Gastrocnemius medialis (tissue), 4 donors: ENCODE measurements around the gene ARHGEF33. TPM values are rescaled to one million over a fixed set of nuclear protein-coding genes. Genes with fewer than 3 reads are reported as not detected.

Experiments used
- ATAC-seq, 2 donors: fragments of 150-250 bp; one replicate each; pipeline ENCODE4 v1.9.1; 2016
- DNase-seq, 2 donors: peaks; one replicate each; pipeline ENCODE4 v3.0.0-alpha.2; 2019
- H3K27ac ChIP-seq, 4 donors: fragments of 200-600 bp; sonication (generic); 1 replicate in 1 of 4; 2 replicates in 3 of 4; pipeline ENCODE4 v1.5.1; 2016 to 2018; ENCODE audit warnings: mild to moderate bottlenecking in 2 of 4, moderate library complexity in 1 of 4
- H3K27me3 ChIP-seq, 3 donors: fragments of 200-600 bp; sonication (generic) in 2 of 3; 1 replicate in 1 of 3; 2 replicates in 2 of 3; pipeline versions ENCODE4 v1.5.1 to v1.6.0; 2016 to 2019; ENCODE audit warnings: mild to moderate bottlenecking in 1 of 3, moderate library complexity in 1 of 3
- H3K36me3 ChIP-seq, 2 donors: fragments of 200-600 bp; sonication (generic) in 1 of 2; one replicate each; pipeline ENCODE4 v1.5.1; 2017 to 2018
- H3K4me1 ChIP-seq, 2 donors: fragments of 200-600 bp; sonication (generic) in 1 of 2; one replicate each; pipeline ENCODE4 v1.5.1; 2016 to 2017; ENCODE audit warnings: mild to moderate bottlenecking in 2 of 2
- H3K4me3 ChIP-seq, 4 donors: fragments of 200-600 bp; sonication (generic) in 3 of 4; 1 replicate in 1 of 4; 2 replicates in 3 of 4; pipeline ENCODE4 v1.5.1; 2016 to 2019; ENCODE audit warnings: mild to moderate bottlenecking in 2 of 4
- H3K9me3 ChIP-seq, 3 donors: fragments of 200-600 bp; sonication (generic) in 2 of 3; 1 replicate in 1 of 3; 2 replicates in 2 of 3; pipeline ENCODE4 v1.5.1; 2016 to 2019
- CTCF ChIP-seq, 5 experiments: fragments of 450-650 bp in 3 of 5; fragments of 200-600 bp in 2 of 5; sonication (generic) in 2 of 5; IDR thresholded peaks in 4 of 5; conservative IDR thresholded peaks in 1 of 5; 1 replicate in 4 of 5; 2 replicates in 1 of 5; pipeline ENCODE4 v1.5.1; 2016 to 2019; ENCODE audit warnings: antibody characterized with exemption in 5 of 5, mild to moderate bottlenecking in 3 of 5, moderate library complexity in 3 of 5
- POLR2A ChIP-seq, 2 donors: fragments of 450-650 bp; IDR thresholded peaks; one replicate each; pipeline ENCODE4 v1.6.1; 2017; ENCODE audit warnings: antibody characterized with exemption in 2 of 2, mild to moderate bottlenecking in 2 of 2, moderate library complexity in 2 of 2
- in situ Hi-C, 4 donors: fragments of 200-750 bp; cut with MboI; loops; one replicate each; pipeline versions ENCODE4 v1.15.0 to v1.8.0; 2017; ENCODE audit warnings: low sequenced_read_pairs in 4 of 4
- intact Hi-C: fragments of 100-400 bp; cut with DNase I; formaldehyde crosslinking; loops from one replicate; pipeline ENCODE4 v1.15.1; 2023; ENCODE audit warnings: low total_unique reads
- total RNA-seq, 4 donors: library from RNA; depleted of rRNA; stranded (reverse); fragments of >200 nt; gene quantifications; one replicate each; pipeline versions ENCODE4 v1.1.0 to v1.2.3, GENCODE V29; 2016

ARHGEF33 gene
- total RNA-seq, 4 donors from 2014 or later: 0.07 to 4.5 (median 0.52) TPM; not detected in 1

DNA sequence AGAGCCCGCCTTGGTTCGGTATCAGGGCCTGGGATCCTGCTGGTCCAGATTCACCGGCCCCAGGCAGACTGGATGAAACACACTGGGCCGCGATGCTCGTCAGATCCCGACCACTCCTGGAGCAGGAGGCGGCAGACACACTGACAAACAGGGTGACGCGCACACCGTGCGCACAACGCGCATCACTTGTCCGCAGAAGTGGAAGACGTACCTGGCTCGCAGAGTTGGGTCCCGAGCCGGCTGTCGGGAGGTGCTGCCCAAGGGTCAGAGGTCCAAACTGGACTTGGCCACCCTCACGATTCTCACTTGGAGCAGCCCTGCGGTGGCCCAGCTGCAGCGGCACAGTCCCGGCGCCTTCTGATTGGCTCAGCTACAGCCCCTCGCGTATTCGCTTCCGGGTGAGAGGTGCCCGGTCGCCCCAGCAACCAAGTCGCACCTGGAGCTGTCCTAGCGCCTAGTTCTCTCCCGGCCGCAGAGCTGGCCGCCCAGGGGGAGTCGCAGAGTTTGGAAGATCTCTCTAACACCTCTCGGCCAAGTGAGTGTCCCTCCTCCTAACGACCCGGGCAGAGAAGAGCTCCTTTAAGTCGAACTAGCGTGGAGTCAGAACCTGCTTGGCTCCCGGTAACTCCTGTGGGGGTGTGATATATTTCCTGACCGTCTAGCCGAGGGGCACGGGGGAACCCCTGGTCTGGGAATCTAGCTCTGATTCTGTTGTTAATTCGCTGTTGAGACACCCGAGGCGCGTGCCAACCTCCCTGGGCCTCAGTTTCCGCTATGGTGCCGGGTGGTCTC, 13.9 kb upstream of the ARHGEF33 start, which contains the start of the genes DHX57 and MORN2:
Gene DHX57 (minus strand): TSS at position 359 of the 792 bp plus-strand sequence. CDS start 7,529 bp downstream, outside the sequence.
Gene MORN2 (plus strand): TSS at position 401 of the 792 bp plus-strand sequence.
- DNase-seq: peak; percentile 82 to 86
- Histone ChIP-seq H3K4me3 (peak within 1 kb of the TSS; percentile 79 to 96 (median 94)), H3K4me1 (peaks cover 13 to 16% of the 10 kb centered on the region in 2 donors), H3K27ac (peak within 1 kb of the TSS; percentile 68 to 79 (median 74)), H3K27me3 (no peaks in the 10 kb centered on the region), H3K36me3 (no peaks in the 10 kb centered on the region), H3K9me3 (no peaks in the 10 kb centered on the region)
- intact Hi-C loops: loop anchor here (2.0 kb wide), 1 partner anchor 97 kb away; the partner anchor contains the start of gene GEMIN6
- ATAC-seq: peak; percentile 97
- in situ Hi-C loops: no loop called here
- no peak for TF ChIP-seq CTCF (IDR thresholded peaks at IDR 0.05 in 4 of 5, conservative IDR thresholded peaks at IDR 0.05 in 1 of 5)
- TF ChIP-seq POLR2A (IDR thresholded peaks at IDR 0.05): peak in 1 of 2 donors; percentile 25

GRCh38 chr2:38876407-38876806, 13.3 kb upstream of the ARHGEF33 start:
- peak overlapping the region in 2 of 4 donors; percentile 68 to 79 for H3K27ac ChIP-seq
- no peaks in the 10 kb centered on the region for H3K9me3 ChIP-seq
- peak overlapping the region; percentile 79 to 96 (median 94) for H3K4me3 ChIP-seq
- ATAC-seq (no peak), DNase-seq (no peak)
- intact Hi-C loops: no loop called here
- in situ Hi-C loops: no loop called here
- no peaks in the 10 kb centered on the region for H3K27me3 ChIP-seq
- peaks cover 13 to 16% of the 10 kb centered on the region in 2 donors for H3K4me1 ChIP-seq
- TF ChIP-seq CTCF (IDR thresholded peaks at IDR 0.05 in 4 of 5, conservative IDR thresholded peaks at IDR 0.05 in 1 of 5) (no peak), POLR2A (IDR thresholded peaks at IDR 0.05) (no peak)
- H3K36me3 ChIP-seq: no peaks in the 10 kb centered on the region

GRCh38 chr2:38886063-38886462, 3.6 kb upstream of the ARHGEF33 start:
- no peak overlapping the region for H3K4me3 ChIP-seq
- H3K4me1 ChIP-seq: peaks cover 0 to 10% of the 10 kb centered on the region in 2 donors
- intact Hi-C loops (no loop called here), in situ Hi-C loops (no loop called here)
- H3K27ac ChIP-seq: no peak overlapping the region
- ATAC-seq (peak; percentile 33 to 96), DNase-seq (no peak)
- TF ChIP-seq CTCF (IDR thresholded peaks at IDR 0.05 in 4 of 5, conservative IDR thresholded peaks at IDR 0.05 in 1 of 5) (no peak), POLR2A (IDR thresholded peaks at IDR 0.05) (no peak)
- no peaks in the 10 kb centered on the region for H3K27me3 ChIP-seq
- H3K9me3 ChIP-seq: no peaks in the 10 kb centered on the region
- no peaks in the 10 kb centered on the region for H3K36me3 ChIP-seq

DNA sequence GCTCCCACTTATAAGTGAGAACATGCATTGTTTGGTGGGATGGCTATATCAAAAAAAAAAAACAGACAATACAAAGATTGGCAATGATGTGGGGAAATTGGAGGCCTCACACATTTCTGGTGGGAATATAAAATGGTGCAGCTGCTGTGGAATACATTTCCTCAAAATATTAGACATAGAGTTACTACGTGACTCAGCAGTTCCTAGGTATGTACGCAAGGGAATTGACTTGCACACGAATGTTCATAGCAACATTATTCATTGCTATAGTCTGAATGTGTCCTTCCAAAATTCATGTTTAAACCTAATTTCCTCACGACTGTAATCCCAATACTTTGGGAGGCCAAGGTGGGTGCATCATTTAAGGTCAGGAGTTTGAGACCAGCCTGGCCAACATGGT, 2.3 kb upstream of the ARHGEF33 start:
- Histone ChIP-seq H3K4me3 (no peak overlapping the region), H3K27ac (no peak overlapping the region), H3K4me1 (peaks cover 0 to 10% of the 10 kb centered on the region in 2 donors), H3K27me3 (no peaks in the 10 kb centered on the region), H3K36me3 (no peaks in the 10 kb centered on the region), H3K9me3 (no peaks in the 10 kb centered on the region)
- in situ Hi-C loops (no loop called here), intact Hi-C loops (no loop called here)
- DNase-seq (no peak), ATAC-seq (no peak)
- TF ChIP-seq CTCF (IDR thresholded peaks at IDR 0.05 in 4 of 5, conservative IDR thresholded peaks at IDR 0.05 in 1 of 5): no peak
- TF ChIP-seq POLR2A (IDR thresholded peaks at IDR 0.05): no peak
